H1 (cell line): ENCODE measurements around the gene AP2A1. TPM values are rescaled to one million over a fixed set of nuclear protein-coding genes. Genes with fewer than 3 reads are reported as not detected.
A peak's percentile ranks its signal among the peaks of the same experiment; 100 is the strongest.

Experiments used
- CTCF ChIA-PET: fragments of 300-600 bp; sonication (Branson Sonifier 250); formaldehyde crosslinking; loops from one replicate; lab custom pipeline; 2021; ENCODE audit not compliant: partially characterized antibody; lab: Charles Lee
- POLR2A ChIA-PET: fragments of 300-600 bp; sonication (Branson Sonifier 250); formaldehyde crosslinking; loops from one replicate; lab custom pipeline; 2021; ENCODE audit warnings: inconsistent platforms; ENCODE audit not compliant: partially characterized antibody; lab: Charles Lee
- DNase-seq, 2 experiments: peaks; one replicate each; pipeline versions ENCODE4 v3.0.0 to v3.0.0-alpha.2; 2010 to 2022; ENCODE audit warnings: low spot score in 2 of 2, low read depth in 1 of 2, mixed read lengths in 1 of 2
- FAIRE-seq: peaks from 2 replicates; lab custom pipeline; 2011; peaks lifted over from hg19 to GRCh38; lab: Jason Lieb, UNC
- H2AFZ ChIP-seq: 2 replicates; pipeline ENCODE4 v1.8.1; 2012; ENCODE audit warnings: low read length, inconsistent platforms
- H2AK5ac ChIP-seq: 2 replicates; pipeline ENCODE4 v1.6.1; 2013; ENCODE audit warnings: low read depth, low read length
- H2BK120ac ChIP-seq: replicated peaks from 2 replicates; pipeline ENCODE3; 2013; ENCODE audit warnings: low read depth, low read length, inconsistent platforms
- H2BK12ac ChIP-seq: 2 replicates; pipeline ENCODE4 v1.6.1; 2013; ENCODE audit warnings: low read depth, low read length
- H2BK15ac ChIP-seq: 2 replicates; pipeline ENCODE4 v1.6.1; 2013; ENCODE audit warnings: low read length
- H2BK20ac ChIP-seq: 2 replicates; pipeline ENCODE4 v1.6.1; 2013; ENCODE audit warnings: low read length
- H2BK5ac ChIP-seq: 2 replicates; pipeline ENCODE4 v1.6.1; 2013; ENCODE audit warnings: low read depth, low read length
- H3K14ac ChIP-seq: 2 replicates; pipeline ENCODE4 v1.6.1; 2013; ENCODE audit warnings: inconsistent platforms; ENCODE audit not compliant: insufficient read length
- H3K18ac ChIP-seq: 2 replicates; pipeline ENCODE4 v1.6.1; 2013; ENCODE audit warnings: low read length; ENCODE audit errors: extremely low read depth
- H3K23ac ChIP-seq: 2 replicates; pipeline ENCODE4 v1.6.1; 2013; ENCODE audit warnings: inconsistent platforms; ENCODE audit not compliant: insufficient read length
- H3K23me2 ChIP-seq: 2 replicates; pipeline ENCODE4 v1.6.1; 2013; ENCODE audit warnings: low read depth, low read length
- H3K27ac ChIP-seq: 2 replicates; pipeline ENCODE4 v1.6.1; 2011; ENCODE audit warnings: low read depth, low read length, inconsistent platforms
- H3K27me3 ChIP-seq, 4 experiments: replicated peaks in 1 of 4; 1 replicate in 1 of 4; 2 replicates in 3 of 4; pipeline versions ENCODE4 v1.6.1 to v1.8.1; 2011 to 2013; ENCODE audit warnings: low read length in 3 of 4, mild to moderate bottlenecking in 3 of 4, inconsistent platforms in 2 of 4, mixed read lengths in 2 of 4, moderate library complexity in 1 of 4; ENCODE audit not compliant: control insufficient read depth in 3 of 4, insufficient read depth in 3 of 4; ENCODE audit errors: extremely low read depth in 1 of 4
- H3K36me3 ChIP-seq, 4 experiments: 2 replicates each; pipeline versions ENCODE4 v1.6.1 to v1.8.1; 2011 to 2013; ENCODE audit warnings: mild to moderate bottlenecking in 4 of 4, low read length in 3 of 4, moderate library complexity in 2 of 4, control low read depth in 1 of 4, inconsistent platforms in 1 of 4; ENCODE audit not compliant: insufficient read depth in 4 of 4, control insufficient read depth in 2 of 4
- H3K4ac ChIP-seq: replicated peaks from 2 replicates; pipeline ENCODE3; 2013; ENCODE audit warnings: low read length, low read depth, mixed read lengths, inconsistent platforms; ENCODE audit not compliant: insufficient read length
- H3K4me1 ChIP-seq, 4 experiments: replicated peaks in 1 of 4; 1 replicate in 1 of 4; 2 replicates in 3 of 4; pipeline versions ENCODE4 v1.6.1 to v1.8.1; 2011 to 2013; ENCODE audit warnings: low read length in 3 of 4, inconsistent platforms in 2 of 4, mixed read lengths in 1 of 4; ENCODE audit not compliant: insufficient read depth in 4 of 4, control insufficient read depth in 3 of 4
- H3K4me2 ChIP-seq, 2 experiments: 2 replicates each; pipeline versions ENCODE4 v1.6.1 to v1.8.1; 2011 to 2013; ENCODE audit warnings: low read depth in 2 of 2, low read length in 2 of 2, control low read depth in 1 of 2, inconsistent platforms in 1 of 2, mild to moderate bottlenecking in 1 of 2; ENCODE audit not compliant: insufficient read depth in 1 of 2
- H3K4me3 ChIP-seq, 4 experiments: fragments of 200-600, 300-600 bp in 1 of 4; sonication (generic), shearing (Covaris generic), sonication (Bioruptor Twin) in 1 of 4; 2 replicates each; pipeline versions ENCODE4 v1.5.1 to v1.8.1; 2011 to 2016; ENCODE audit warnings: low read length in 4 of 4, low read depth in 3 of 4, control low read depth in 2 of 4, inconsistent platforms in 2 of 4, mild to moderate bottlenecking in 2 of 4, mixed read lengths in 1 of 4, moderate library complexity in 1 of 4; ENCODE audit not compliant: insufficient read depth in 2 of 4; ENCODE audit errors: extremely low read depth in 1 of 4
- H3K56ac ChIP-seq: replicated peaks from 2 replicates; pipeline ENCODE3; 2013; ENCODE audit warnings: low read depth, mild to moderate bottlenecking, mixed read lengths, low read length, inconsistent platforms; ENCODE audit not compliant: insufficient read length
- H3K79me1 ChIP-seq: 2 replicates; pipeline ENCODE4 v1.6.1; 2013; ENCODE audit warnings: low read depth, low read length, control low read depth
- H3K79me2 ChIP-seq, 2 experiments: 2 replicates each; pipeline versions ENCODE4 v1.6.1 to v1.8.1; 2012 to 2013; ENCODE audit warnings: low read length in 2 of 2, mild to moderate bottlenecking in 2 of 2, inconsistent platforms in 1 of 2; ENCODE audit not compliant: insufficient read depth in 2 of 2, control insufficient read depth in 1 of 2
- H3K9ac ChIP-seq, 4 experiments: replicated peaks in 1 of 4; 1 replicate in 1 of 4; 2 replicates in 3 of 4; pipeline versions ENCODE4 v1.6.1 to v1.8.1; 2011 to 2013; ENCODE audit warnings: low read depth in 3 of 4, low read length in 3 of 4, control low read depth in 2 of 4, mild to moderate bottlenecking in 2 of 4, moderate library complexity in 2 of 4, inconsistent platforms in 1 of 4; ENCODE audit errors: extremely low read depth in 1 of 4
- H3K9me3 ChIP-seq, 2 experiments: 2 replicates each; pipeline versions ENCODE4 v1.6.1 to v1.8.1; 2012 to 2013; ENCODE audit warnings: mild to moderate bottlenecking in 2 of 2, moderate library complexity in 2 of 2, control low read depth in 1 of 2, inconsistent platforms in 1 of 2, low read depth in 1 of 2, low read length in 1 of 2, mixed read lengths in 1 of 2; ENCODE audit not compliant: insufficient read depth in 2 of 2
- H4K20me1 ChIP-seq, 2 experiments: replicated peaks in 1 of 2; 2 replicates each; pipeline versions ENCODE3 to v1.8.1; 2011 to 2013; ENCODE audit warnings: inconsistent platforms in 2 of 2, low read length in 2 of 2, mild to moderate bottlenecking in 1 of 2; ENCODE audit not compliant: insufficient read depth in 2 of 2, control insufficient read depth in 1 of 2
- H4K5ac ChIP-seq: 2 replicates; pipeline ENCODE4 v1.6.1; 2013; ENCODE audit warnings: low read length, low read depth, mixed read lengths, inconsistent platforms; ENCODE audit not compliant: insufficient read length
- H4K8ac ChIP-seq: 2 replicates; pipeline ENCODE4 v1.8.0; 2013; ENCODE audit warnings: mild to moderate bottlenecking, moderate library complexity, low read length, inconsistent platforms; ENCODE audit not compliant: insufficient read depth; ENCODE audit errors: extremely low read depth
- H4K91ac ChIP-seq: replicated peaks from 2 replicates; pipeline ENCODE3; 2013; ENCODE audit warnings: low read length, mixed read lengths, inconsistent platforms; ENCODE audit not compliant: insufficient read length
- BRCA1 ChIP-seq: IDR thresholded peaks from 2 replicates; pipeline ENCODE4 v1.6.1; 2012; ENCODE audit warnings: low read depth, low read length, improper control_type of control experiment
- CHD2 ChIP-seq: IDR thresholded peaks from 2 replicates; pipeline ENCODE4 v1.6.1; 2012; ENCODE audit warnings: low read length, improper control_type of control experiment
- CTBP2 ChIP-seq: IDR thresholded peaks from 2 replicates; pipeline ENCODE4 v1.7.0; 2011; ENCODE audit warnings: borderline replicate concordance, mild to moderate bottlenecking, moderate library complexity, mixed read lengths, low read length; ENCODE audit not compliant: insufficient read depth, insufficient read length
- EP300 ChIP-seq, 2 experiments: IDR thresholded peaks; 1 replicate in 1 of 2; 2 replicates in 1 of 2; pipeline ENCODE4 v1.6.1; 2011 to 2012; ENCODE audit warnings: low read depth in 2 of 2, low read length in 2 of 2, mild to moderate bottlenecking in 2 of 2, borderline replicate concordance in 1 of 2, inconsistent platforms in 1 of 2, moderate library complexity in 1 of 2
- FOSL1 ChIP-seq: IDR thresholded peaks from 2 replicates; pipeline ENCODE4 v1.6.1; 2011; ENCODE audit warnings: mild to moderate bottlenecking, low read depth, low read length, moderate library complexity; ENCODE audit not compliant: insufficient read depth
- HDAC2 ChIP-seq, 2 experiments: fragments of 300-600 bp in 1 of 2; sonication (generic) in 1 of 2; IDR thresholded peaks; 2 replicates each; pipeline ENCODE4 v1.6.1; 2011 to 2012; ENCODE audit warnings: low read depth in 2 of 2, low read length in 2 of 2, mild to moderate bottlenecking in 2 of 2, moderate library complexity in 2 of 2, borderline replicate concordance in 1 of 2, inconsistent platforms in 1 of 2
- JUN ChIP-seq: IDR thresholded peaks from 2 replicates; pipeline ENCODE4 v1.6.1; 2011; ENCODE audit warnings: low read depth, mild to moderate bottlenecking, improper control_type of control experiment, low read length
- RBBP5 ChIP-seq: IDR thresholded peaks from 2 replicates; pipeline ENCODE4 v1.7.1; 2012; ENCODE audit warnings: low read depth, mild to moderate bottlenecking, inconsistent platforms, low read length, moderate library complexity, borderline replicate concordance
- RNF2 ChIP-seq: fragments of 200-900, 300-1000 bp; sonication (generic); IDR thresholded peaks from 2 replicates; pipeline ENCODE4 v1.7.1; 2016; ENCODE audit warnings: borderline replicate concordance, low read depth, mild to moderate bottlenecking, antibody characterized with exemption, low read length; ENCODE audit not compliant: poor library complexity, severe bottlenecking; ENCODE audit errors: missing control alignments
- TAF7 ChIP-seq: optimal IDR thresholded peaks from 2 replicates; pipeline ENCODE3; 2011; ENCODE audit warnings: low read depth, mild to moderate bottlenecking, inconsistent platforms, low read length, moderate library complexity, borderline replicate concordance
- TBP ChIP-seq: IDR thresholded peaks from 2 replicates; pipeline ENCODE4 v1.6.1; 2011; ENCODE audit warnings: low read depth, low read length, improper control_type of control experiment
- WGBS, 2 experiments: shearing (Covaris generic) in 1 of 2; methylation state at CpG; one replicate each; pipeline versions ENCODE4 v1.1.6 to v1.1.7; 2013 to 2015; ENCODE audit warnings: low lambda C conversion rate in 2 of 2, mixed read lengths in 2 of 2, inconsistent platforms in 1 of 2, low coverage in 1 of 2, missing lambda C conversion rate in 1 of 2; ENCODE audit not compliant: insufficient replicate concordance in 2 of 2, insufficient coverage in 1 of 2, insufficient read length in 1 of 2; ENCODE audit errors: extremely low coverage in 1 of 2, missing lambda C conversion rate in 1 of 2; 5-methylcytosine and 5-hydroxymethylcytosine counted together
- polyA plus RNA-seq, 7 experiments: library from polyadenylated mRNA; depleted of rRNA in 3 of 7; stranded (reverse) in 5 of 7; unstranded in 2 of 7; fragments of >200 nt in 5 of 7; fragments of 200-250 nt in 2 of 7; gene quantifications; 1 replicate in 5 of 7; 2 replicates in 1 of 7; 4 replicates in 1 of 7; pipeline versions ENCODE4 v1.2.1 to v1.2.3, GENCODE V29; 2011 to 2013; ENCODE audit warnings: missing spikeins in 2 of 7, mixed read lengths in 2 of 7
- total RNA-seq: library from RNA; stranded (reverse); fragmentation: NEBNext Ultra II Directional; extraction: Animal tissue kit (Norgen Biotek cat#: 25700); gene quantifications from 2 replicates; pipeline ENCODE4 v1.2.1, GENCODE V29; 2021
- TF ChIP-seq, protein P1 (sequence below): IDR thresholded peaks from 2 replicates; pipeline ENCODE4 v1.6.1; 2012; ENCODE audit warnings: inconsistent platforms

Gene AP2A1
- total and polyA plus RNA-seq, 2 of the 8 experiments (the other 6 are each of a cell fraction or from before 2014, with no cell fraction given): 105 to 106 TPM

DNA sequence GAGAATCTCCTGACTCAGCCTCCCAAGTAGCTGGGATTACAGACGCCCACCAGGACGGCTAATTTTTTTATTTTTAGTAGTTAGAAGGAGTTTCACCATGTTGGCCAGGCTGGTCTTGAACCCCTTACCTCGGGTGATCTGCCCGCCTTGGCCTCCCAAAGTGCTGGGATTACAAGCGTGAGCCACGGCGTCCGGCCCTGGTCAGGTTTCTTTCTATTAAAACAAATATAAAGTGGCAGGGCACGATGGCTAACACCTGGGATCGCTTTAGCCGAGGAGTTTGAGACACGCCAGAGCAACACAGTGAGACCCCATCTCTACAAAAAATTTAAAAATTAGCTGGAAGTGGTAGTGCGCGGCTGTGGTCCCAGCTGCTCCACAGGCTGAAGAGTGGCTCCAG, 49.8 kb downstream of the AP2A1 start:
- CTCF ChIA-PET: no interaction called here
- peaks cover 0 to 16% of the 10 kb centered on the region in 2 experiments; a peak in 3 of 4 replicates for H3K79me2 ChIP-seq
- WGBS, 2 experiments: 89% methylated on average over 14 of the region's 14 CpGs; no CpG with 5 or more reads in 1 of the 2 experiments
- no peak overlapping the region for H2BK20ac ChIP-seq
- no peak overlapping the region for H3K18ac ChIP-seq
- H2BK5ac ChIP-seq: no peak overlapping the region; the same call in 1 of the 2 replicates
- H3K9ac ChIP-seq: no peak overlapping the region
- peak overlapping the region; percentile 58 to 78; a peak in 2 of 4 replicates for H3K4me2 ChIP-seq
- H3K56ac ChIP-seq: no peak overlapping the region
- no peak overlapping the region; a peak in 1 of 8 replicates for H3K4me3 ChIP-seq
- no peak overlapping the region for H4K5ac ChIP-seq
- H4K91ac ChIP-seq: no peak overlapping the region
- POLR2A ChIA-PET: interaction anchor here (1.1 kb wide), 1 partner anchor 73 kb away, joined by 3 read pairs; no protein-coding TSS in a partner anchor
- H3K9me3 ChIP-seq: no peaks in the 10 kb centered on the region
- H2BK12ac ChIP-seq: peak overlapping the region; percentile 35; the same call in 1 of the 2 replicates
- peaks cover 0 to 3% (median 0%) of the 10 kb centered on the region in 4 experiments; a peak in 2 of 8 replicates for H3K36me3 ChIP-seq
- no peak overlapping the region for H3K23ac ChIP-seq
- H2AK5ac ChIP-seq: no peak overlapping the region
- H3K23me2 ChIP-seq: peaks cover 2% of the 10 kb centered on the region
- no peak overlapping the region for H2BK15ac ChIP-seq
- no peaks in the 10 kb centered on the region for H3K27me3 ChIP-seq
- DNase-seq (no peak), FAIRE-seq (no peak)
- no peaks in the 10 kb centered on the region for H4K20me1 ChIP-seq
- no peak overlapping the region for H2AFZ ChIP-seq
- H3K27ac ChIP-seq: no peak overlapping the region
- H3K79me1 ChIP-seq: peaks cover 9% of the 10 kb centered on the region
- H4K8ac ChIP-seq: peak overlapping the region; percentile 48; the same call in 1 of the 2 replicates
- peaks cover 4 to 11% (median 6%) of the 10 kb centered on the region in 4 experiments for H3K4me1 ChIP-seq
- H3K14ac ChIP-seq: no peak overlapping the region
- H3K4ac ChIP-seq: no peak overlapping the region
- H2BK120ac ChIP-seq: no peak overlapping the region
- no peak for TF ChIP-seq CHD2
- TF ChIP-seq TAF7: no peak
- TF ChIP-seq JUN: no peak
- TF ChIP-seq RBBP5: no peak
- no peak for TF ChIP-seq EP300 (IDR thresholded peaks at IDR 0.05; ENCODE audit: borderline replicate concordance in 1 of 2, low read depth in 2 of 2, low read length in 2 of 2)
- no peak for TF ChIP-seq FOSL1
- no peak for TF ChIP-seq BRCA1
- TF ChIP-seq, protein P1, sequence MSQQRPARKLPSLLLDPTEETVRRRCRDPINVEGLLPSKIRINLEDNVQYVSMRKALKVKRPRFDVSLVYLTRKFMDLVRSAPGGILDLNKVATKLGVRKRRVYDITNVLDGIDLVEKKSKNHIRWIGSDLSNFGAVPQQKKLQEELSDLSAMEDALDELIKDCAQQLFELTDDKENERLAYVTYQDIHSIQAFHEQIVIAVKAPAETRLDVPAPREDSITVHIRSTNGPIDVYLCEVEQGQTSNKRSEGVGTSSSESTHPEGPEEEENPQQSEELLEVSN: no peak
- TF ChIP-seq CTBP2: no peak
- no peak for TF ChIP-seq TBP
- TF ChIP-seq RNF2: no peak
- TF ChIP-seq HDAC2 (IDR thresholded peaks at IDR 0.05; ENCODE audit: borderline replicate concordance in 1 of 2, low read depth in 2 of 2, low read length in 2 of 2): no peak
